GM12892 (cell line): ENCODE data around the gene KCNQ5.

Experiments used
- DNase-seq: peaks from one replicate; pipeline ENCODE4 v3.0.0; 2011; ENCODE audit not compliant: insufficient read length
- FAIRE-seq: peaks from 2 replicates; lab custom pipeline; 2011; peaks lifted over from hg19 to GRCh38; lab: Jason Lieb, UNC
- POLR2A ChIP-seq: IDR thresholded peaks from 2 replicates; pipeline ENCODE4 v1.6.1; 2011; ENCODE audit warnings: low read depth, low read length, control low read depth
- POLR2AphosphoS5 ChIP-seq: IDR thresholded peaks from 2 replicates; pipeline ENCODE4 v1.6.1; 2011; ENCODE audit warnings: low read depth, low read length, control low read depth
- TAF1 ChIP-seq: IDR thresholded peaks from 2 replicates; pipeline ENCODE4 v1.6.1; 2011; ENCODE audit warnings: low read depth, mild to moderate bottlenecking, control low read depth, low read length, borderline replicate concordance

The KCNQ5 gene

GRCh38 chr6:72691249-72691648 lies 69.4 kb downstream of the KCNQ5 start:
- DNase-seq (no peak), FAIRE-seq (no peak)
- TF ChIP-seq TAF1 (no peak), POLR2A (no peak), POLR2AphosphoS5 (no peak)

- TF ChIP-seq POLR2A, result no peak
- no peak for TF ChIP-seq POLR2AphosphoS5
- no peak for TF ChIP-seq TAF1
- FAIRE-seq, result no peak
These were observed 74.2 kb downstream of the KCNQ5 start for GRCh38 chr6:72696055-72696454.

GRCh38 chr6:72699159-72699558 lies 77.3 kb downstream of the KCNQ5 start:
- FAIRE-seq (no peak), DNase-seq (no peak)
- TF ChIP-seq POLR2AphosphoS5 (no peak), TAF1 (no peak), POLR2A (no peak)

More at GRCh38 chr6:72696055-72696454, 74.2 kb downstream of the KCNQ5 start:
- DNase-seq, result no peak

GRCh38 chr6:72702421-72702820 lies 80.6 kb downstream of the KCNQ5 start:
- FAIRE-seq (no peak), DNase-seq (no peak)
- TF ChIP-seq POLR2AphosphoS5 (no peak), TAF1 (no peak), POLR2A (no peak)

GRCh38 chr6:72703093-72703492 lies 81.2 kb downstream of the KCNQ5 start:
- no peak for FAIRE-seq
- DNase-seq, result no peak
- no peak for TF ChIP-seq POLR2A
- TF ChIP-seq POLR2AphosphoS5, result no peak
- no peak for TF ChIP-seq TAF1

- FAIRE-seq, result peak; percentile 21
- no peak for DNase-seq
- TF ChIP-seq TAF1, result no peak
- no peak for TF ChIP-seq POLR2A
- no peak for TF ChIP-seq POLR2AphosphoS5
These were observed 83.1 kb downstream of the KCNQ5 start for GRCh38 chr6:72704979-72705378.

GRCh38 chr6:72709431-72709830 lies 87.6 kb downstream of the KCNQ5 start:
- TF ChIP-seq POLR2A (no peak), POLR2AphosphoS5 (no peak), TAF1 (no peak)
- DNase-seq, result no peak

GRCh38 chr6:72711731-72712130 lies 89.9 kb downstream of the KCNQ5 start:
- DNase-seq (no peak), FAIRE-seq (no peak)
- TF ChIP-seq POLR2A (no peak), POLR2AphosphoS5 (no peak), TAF1 (no peak)

More at GRCh38 chr6:72709431-72709830, 87.6 kb downstream of the KCNQ5 start:
- no peak for FAIRE-seq

GRCh38 chr6:72712910-72713309 lies 91.0 kb downstream of the KCNQ5 start:
- FAIRE-seq, result no peak
- TF ChIP-seq POLR2AphosphoS5, result no peak
- no peak for TF ChIP-seq TAF1
- TF ChIP-seq POLR2A, result no peak
- DNase-seq, result no peak

GRCh38 chr6:72715119-72715518 lies 93.3 kb downstream of the KCNQ5 start:
- TF ChIP-seq TAF1, result no peak
- TF ChIP-seq POLR2A, result no peak
- no peak for TF ChIP-seq POLR2AphosphoS5
- DNase-seq, result no peak
- no peak for FAIRE-seq

GRCh38 chr6:72716916-72717315 lies 95.1 kb downstream of the KCNQ5 start:
- TF ChIP-seq TAF1 (no peak), POLR2A (no peak), POLR2AphosphoS5 (no peak)
- DNase-seq, result no peak
- no peak for FAIRE-seq

- no peak for FAIRE-seq
- TF ChIP-seq POLR2AphosphoS5 (no peak), TAF1 (no peak), POLR2A (no peak)
- DNase-seq, result no peak
These were observed 98.6 kb downstream of the KCNQ5 start for GRCh38 chr6:72720464-72720863.

- DNase-seq, result no peak
- no peak for TF ChIP-seq TAF1
- TF ChIP-seq POLR2A, result no peak
- TF ChIP-seq POLR2AphosphoS5, result no peak
- no peak for FAIRE-seq
These were observed 99.5 kb downstream of the KCNQ5 start for GRCh38 chr6:72721346-72721745.
